ENCODE measurements around the gene INO80.

- TF ChIP-seq, protein P1, sequence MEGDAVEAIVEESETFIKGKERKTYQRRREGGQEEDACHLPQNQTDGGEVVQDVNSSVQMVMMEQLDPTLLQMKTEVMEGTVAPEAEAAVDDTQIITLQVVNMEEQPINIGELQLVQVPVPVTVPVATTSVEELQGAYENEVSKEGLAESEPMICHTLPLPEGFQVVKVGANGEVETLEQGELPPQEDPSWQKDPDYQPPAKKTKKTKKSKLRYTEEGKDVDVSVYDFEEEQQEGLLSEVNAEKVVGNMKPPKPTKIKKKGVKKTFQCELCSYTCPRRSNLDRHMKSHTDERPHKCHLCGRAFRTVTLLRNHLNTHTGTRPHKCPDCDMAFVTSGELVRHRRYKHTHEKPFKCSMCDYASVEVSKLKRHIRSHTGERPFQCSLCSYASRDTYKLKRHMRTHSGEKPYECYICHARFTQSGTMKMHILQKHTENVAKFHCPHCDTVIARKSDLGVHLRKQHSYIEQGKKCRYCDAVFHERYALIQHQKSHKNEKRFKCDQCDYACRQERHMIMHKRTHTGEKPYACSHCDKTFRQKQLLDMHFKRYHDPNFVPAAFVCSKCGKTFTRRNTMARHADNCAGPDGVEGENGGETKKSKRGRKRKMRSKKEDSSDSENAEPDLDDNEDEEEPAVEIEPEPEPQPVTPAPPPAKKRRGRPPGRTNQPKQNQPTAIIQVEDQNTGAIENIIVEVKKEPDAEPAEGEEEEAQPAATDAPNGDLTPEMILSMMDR (IDR thresholded peaks at IDR 0.05) = no peak
- TF ChIP-seq POLR2A (IDR thresholded peaks at IDR 0.05) = no peak
Observed at GRCh38 chr15:41019174-41019573, 96.9 kb downstream of the INO80 start.
